Dermis lymphatic vessel endothelial cell (primary cell): ENCODE results near the gene KDM4C. TPM values are rescaled to one million over a fixed set of nuclear protein-coding genes. Genes with fewer than 3 reads are reported as not detected.

Source experiments
- total RNA-seq: library from RNA; depleted of rRNA; stranded (reverse); fragments of >200 nt; gene quantifications from 2 replicates; pipeline ENCODE4 v1.2.1, GENCODE V29; 2014

Gene KDM4C
- total RNA-seq: 21.3 and 21.8 TPM in 2 replicates

DNA sequence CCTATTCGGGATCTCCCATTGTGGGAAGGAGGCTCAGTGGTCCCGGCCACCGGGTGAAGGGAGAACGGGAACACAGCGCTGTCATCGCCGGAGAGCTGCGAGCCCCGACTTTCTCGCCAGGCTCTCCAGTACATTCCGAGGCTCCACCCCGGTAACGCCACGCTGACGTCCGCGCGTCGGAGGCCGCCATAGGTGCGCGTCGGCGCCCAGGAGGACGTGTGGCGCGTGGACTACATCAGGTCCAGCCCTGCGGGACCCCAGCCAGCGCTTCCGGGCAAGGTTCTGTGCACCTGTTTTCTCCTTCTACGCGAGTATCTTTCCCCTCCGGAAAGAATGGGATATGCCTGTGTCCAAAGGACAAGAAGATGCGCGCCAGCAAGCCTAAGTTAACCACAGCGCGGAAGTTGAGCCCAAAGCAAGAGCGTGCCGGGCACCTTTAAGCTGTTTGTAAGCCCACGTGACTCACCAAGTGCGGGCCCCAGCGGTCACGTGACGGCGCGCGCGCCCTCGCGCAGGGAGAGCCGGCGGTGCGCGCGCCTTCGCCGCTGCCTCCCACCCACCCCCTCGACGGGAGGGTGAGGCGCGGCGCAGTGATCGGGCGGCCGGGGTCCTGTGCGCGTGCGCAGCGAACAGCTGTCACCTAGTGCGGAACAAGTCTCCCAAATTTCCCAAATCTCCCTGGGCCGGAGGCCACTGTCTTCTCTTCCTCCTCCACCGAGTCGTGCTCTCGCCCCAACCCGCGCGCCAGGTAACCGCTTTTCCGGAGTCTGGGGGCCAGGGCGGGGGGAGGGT is at the start of gene KDM4C:
Gene KDM4C (plus strand): TSS at position 518 of the 792 bp plus-strand sequence. CDS start 35,016 bp downstream, outside the sequence.

Other genes starting within 250 kb of the KDM4C start
- 0.87 and 4.3 TPM in 2 replicates for gene GLDC, start 112.2 kb upstream of the KDM4C start, total RNA-seq